Islet precursor cell (in vitro differentiated cells): Measurements from ENCODE around the gene SMARCAL1.
"Not testable (repeated sequence)": the region's sequence is repeated elsewhere in the genome, so short reads cannot be mapped to it uniquely, and the experiment has no call there.

Experiments
- DNase-seq: peaks from one replicate; pipeline ENCODE4 v3.0.0-alpha.2; 2018

SMARCAL1 gene

GRCh38 chr2:216412022-216412999, at the start of gene SMARCAL1:
SMARCAL1 (plus strand) TSS chr2:216412484; CDS start chr2:216414705, 2,221 bp downstream.
- DNase-seq: peak; percentile 99

GRCh38 chr2:216362730-216363129, 49.6 kb upstream of the SMARCAL1 start:
- DNase-seq: peak; percentile 35

DNA sequence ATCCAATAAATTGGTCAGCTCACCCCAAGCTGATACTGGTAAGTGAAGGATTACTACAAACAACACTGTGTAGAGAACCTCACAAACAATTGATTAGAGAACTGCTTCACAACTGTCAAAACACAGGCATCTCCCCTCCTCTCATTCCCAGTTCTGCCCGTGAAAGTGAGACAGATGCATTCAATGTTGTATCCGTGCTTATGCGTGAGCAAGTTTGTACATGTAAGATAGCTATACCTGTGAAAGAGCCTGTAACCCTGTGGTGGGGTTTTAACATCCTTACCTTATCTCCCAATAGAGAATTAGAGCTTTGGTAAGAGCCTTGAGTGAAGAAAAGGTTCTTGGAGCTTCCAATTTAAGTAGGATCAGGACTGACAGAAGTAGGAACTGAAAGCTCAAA, 49.1 kb upstream of the SMARCAL1 start:
- DNase-seq: peak; percentile 20

DNA sequence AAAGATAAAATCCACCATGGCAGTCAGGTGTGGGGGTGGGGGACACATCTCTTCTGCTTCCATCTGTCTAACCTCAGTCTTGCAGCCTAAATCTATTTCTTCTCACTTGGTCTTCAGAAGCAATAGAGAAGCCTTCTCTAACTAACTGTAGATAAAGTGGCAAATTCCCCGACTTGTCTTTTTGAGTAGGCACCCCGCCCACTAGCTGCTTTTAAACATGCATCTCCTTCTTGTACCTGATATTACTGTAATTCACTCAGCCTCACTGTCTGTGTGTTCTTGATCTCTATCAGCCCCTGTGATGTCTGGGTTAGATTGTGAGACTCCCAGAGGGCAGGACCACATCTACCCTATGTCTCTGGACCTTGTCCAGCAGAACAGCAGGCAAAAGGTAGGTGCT, 46.8 kb upstream of the SMARCAL1 start:
- DNase-seq: peak; percentile 47

GRCh38 chr2:216366777-216367471, 45.4 kb upstream of the SMARCAL1 start:
- no peak for DNase-seq

- DNase-seq: no peak
These were observed 42.5 kb upstream of the SMARCAL1 start for GRCh38 chr2:216369821-216370220.

DNA sequence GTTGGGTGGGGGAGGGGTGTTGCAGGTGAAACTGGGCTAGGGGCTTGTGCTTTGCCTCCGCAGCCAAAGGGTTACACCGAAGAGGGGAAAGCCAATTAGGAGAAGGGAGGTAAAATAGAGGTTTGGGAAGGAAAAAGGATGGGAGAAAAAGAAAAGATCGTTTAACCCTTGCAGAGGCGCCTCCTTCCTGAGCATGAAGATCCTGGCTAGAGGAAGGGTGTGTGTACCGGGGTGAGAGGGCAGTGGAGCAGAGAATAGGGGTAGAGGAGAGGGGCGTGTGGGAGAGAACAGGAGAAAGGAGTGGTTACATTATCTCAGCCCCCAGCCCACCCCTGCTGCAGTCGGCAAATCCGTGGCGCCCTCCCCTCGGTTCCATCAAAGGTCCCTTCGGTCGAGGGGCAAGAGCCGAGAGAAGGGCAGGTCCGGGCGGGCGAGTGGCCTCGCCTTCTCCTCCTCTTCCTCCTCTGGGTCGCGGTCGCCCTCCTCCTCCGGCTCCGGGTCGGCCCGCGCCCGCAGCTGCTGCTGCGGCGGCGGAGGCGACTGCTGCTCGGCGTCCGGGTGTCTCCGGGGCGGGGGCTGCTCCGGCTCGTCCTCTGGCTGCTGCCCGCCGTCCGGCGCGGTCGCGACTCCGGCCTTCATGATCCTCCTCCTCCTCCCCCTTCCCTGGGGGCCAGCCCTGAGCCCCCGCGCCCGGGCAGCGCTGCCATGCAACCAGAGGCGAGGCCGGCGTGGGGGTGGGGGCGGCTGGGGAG, 41.1 kb upstream of the SMARCAL1 start:
- DNase-seq: peak; percentile 61

DNA sequence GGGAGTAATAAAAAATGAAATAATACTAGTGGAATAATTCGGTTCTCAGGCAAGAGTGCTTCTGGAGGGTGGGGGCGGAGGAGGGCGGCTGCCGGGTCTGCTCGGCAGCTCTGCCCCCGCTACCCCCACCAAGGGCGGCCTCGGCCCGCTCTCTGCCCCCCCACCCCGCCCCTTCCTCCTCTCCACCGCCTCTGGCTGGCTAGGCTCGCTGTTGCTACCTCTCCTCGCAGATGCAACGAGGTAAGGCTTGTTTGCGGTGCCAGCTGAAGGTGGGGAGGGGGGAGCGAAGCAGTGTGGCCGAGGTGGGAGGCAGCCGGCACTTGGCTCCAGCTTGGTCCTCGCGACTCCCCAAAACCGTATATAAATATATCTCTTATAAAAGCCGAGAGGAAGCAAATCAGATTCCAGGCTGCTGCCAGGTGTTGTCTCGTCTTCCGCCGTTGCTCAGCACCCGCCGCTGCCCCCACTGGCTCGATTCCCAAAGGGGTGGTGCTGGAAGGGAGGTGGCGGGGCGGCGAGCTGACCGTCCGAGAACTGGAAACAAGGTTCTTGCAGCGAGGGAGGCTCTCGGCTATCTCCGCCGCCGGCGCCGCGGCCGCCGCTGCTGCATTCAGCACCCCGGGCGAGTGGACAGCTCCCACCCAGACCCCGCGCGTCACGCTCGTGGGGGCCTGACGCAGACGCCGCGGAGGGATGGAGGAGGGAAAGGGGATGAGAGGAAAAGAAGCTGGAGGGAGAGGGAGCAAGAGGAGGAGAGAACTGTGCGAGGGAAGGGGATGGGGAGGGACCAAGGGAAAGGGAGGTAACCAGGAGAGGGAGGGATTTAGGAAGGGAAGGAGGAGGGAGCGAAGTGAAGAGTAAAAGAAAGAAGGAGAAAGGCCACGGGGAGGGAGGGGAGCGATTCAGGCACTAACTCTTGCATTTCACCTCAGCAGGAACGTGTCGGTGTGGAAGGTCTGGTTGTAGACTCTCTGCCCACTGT, 40.3 kb upstream of the SMARCAL1 start, which contains the start of gene MARCHF4:
TSS of gene MARCHF4 (minus strand) at position 763 of the 982 bp plus-strand sequence. CDS start 2,223 bp downstream, outside the sequence.
- DNase-seq: peak; percentile 91

- DNase-seq: no peak
These were observed 39.5 kb upstream of the SMARCAL1 start for GRCh38 chr2:216372761-216373291.

DNA sequence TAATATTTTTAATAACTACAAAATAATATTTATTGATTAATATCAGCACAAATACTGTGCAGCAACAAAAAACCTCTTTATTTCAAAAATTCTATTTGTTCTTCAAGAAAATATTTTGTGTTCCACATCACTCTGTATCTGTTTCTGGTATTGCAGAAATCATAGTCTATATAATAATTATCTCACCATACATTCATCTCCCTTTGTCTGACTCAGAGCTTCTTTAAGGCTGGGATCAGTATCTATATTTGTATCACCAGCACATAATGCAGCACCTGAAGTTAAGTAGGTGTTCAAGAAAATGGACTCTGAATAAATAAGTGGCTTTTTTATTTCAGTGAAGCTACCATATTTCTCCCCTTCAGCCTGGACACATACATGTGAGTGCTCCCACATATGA, 38.4 kb upstream of the SMARCAL1 start:
- DNase-seq: no peak

DNA sequence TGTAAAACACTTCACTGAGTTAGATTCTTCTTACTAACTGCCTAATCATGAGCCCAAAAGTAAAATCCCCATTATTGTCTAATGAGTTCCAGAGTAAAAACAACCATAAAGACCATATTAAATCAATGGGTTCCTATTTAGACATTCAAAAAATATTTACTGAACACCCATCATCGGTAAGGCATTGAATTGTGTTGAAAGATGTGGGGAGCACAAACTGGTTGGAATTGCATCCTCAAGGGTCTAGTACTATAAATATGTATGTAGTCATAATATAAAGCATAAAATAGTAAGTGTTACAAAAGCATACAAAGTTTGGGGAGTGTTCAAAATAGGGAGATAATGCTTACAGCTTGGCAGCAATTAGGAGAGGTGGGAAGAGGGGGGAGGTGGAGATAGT, 37.0 kb upstream of the SMARCAL1 start:
- DNase-seq: no peak

DNA sequence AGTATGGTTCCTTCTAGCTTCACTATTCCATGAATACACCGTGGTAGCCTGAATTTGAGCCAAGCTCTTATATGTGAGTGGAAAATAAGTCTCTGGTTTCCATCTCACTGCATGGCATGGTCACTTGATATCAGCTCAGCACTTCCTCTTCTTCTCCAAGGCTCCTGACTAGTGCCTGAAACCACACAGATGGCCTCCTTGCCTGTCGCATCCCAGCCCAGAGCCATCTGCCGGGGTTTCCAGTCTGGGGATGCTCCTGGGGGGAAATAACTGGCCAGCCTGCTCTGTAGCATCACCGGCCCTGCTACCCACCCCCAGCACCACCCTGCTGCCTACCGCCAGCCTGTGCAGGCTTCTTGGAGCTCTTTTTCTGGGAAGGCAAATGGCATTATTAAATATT, 32.3 kb upstream of the SMARCAL1 start:
- no peak for DNase-seq

- DNase-seq: not testable (repeated sequence)
These were observed 27.9 kb upstream of the SMARCAL1 start for GRCh38 chr2:216384409-216384808.

- no peak for DNase-seq
These were observed 26.8 kb upstream of the SMARCAL1 start for GRCh38 chr2:216385478-216385877.

DNA sequence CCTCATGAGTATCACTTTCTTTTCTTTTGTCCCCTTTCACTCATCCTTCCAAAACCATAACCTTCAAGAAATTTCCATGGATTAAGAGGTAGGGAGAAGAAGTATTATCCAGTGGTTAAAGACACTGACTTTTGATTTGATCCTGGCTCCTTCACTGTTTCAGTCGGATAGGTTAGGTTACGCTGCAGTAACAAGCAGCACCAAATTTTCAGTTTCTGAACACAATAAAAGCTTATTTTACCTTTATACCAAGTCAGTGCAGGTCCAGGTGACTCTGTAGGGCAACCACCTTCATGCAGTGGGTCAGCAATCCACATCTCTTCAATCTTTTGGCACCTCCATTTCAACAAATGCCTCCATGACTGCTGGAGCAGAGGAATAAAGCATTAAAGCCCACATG, 25.0 kb upstream of the SMARCAL1 start:
- DNase-seq: no peak

GRCh38 chr2:216388046-216388884, 24.0 kb upstream of the SMARCAL1 start:
- no peak for DNase-seq

- DNase-seq: no peak
These were observed 22.7 kb upstream of the SMARCAL1 start for GRCh38 chr2:216389570-216389969.

- DNase-seq: no peak
These were observed 20.9 kb upstream of the SMARCAL1 start for GRCh38 chr2:216391401-216391800.

- no peak for DNase-seq
These were observed 20.2 kb upstream of the SMARCAL1 start for GRCh38 chr2:216392018-216392562.
